ENCODE measurements around the gene DHH. TPM values are rescaled to one million over a fixed set of nuclear protein-coding genes. Genes with fewer than 3 reads are reported as not detected.

DHH gene
- total and polyA plus RNA-seq, 10 of the 15 experiments (the other 5 are each of a cell fraction or from before 2014, with no cell fraction given): 0.01 TPM; not detected in 9

DNA sequence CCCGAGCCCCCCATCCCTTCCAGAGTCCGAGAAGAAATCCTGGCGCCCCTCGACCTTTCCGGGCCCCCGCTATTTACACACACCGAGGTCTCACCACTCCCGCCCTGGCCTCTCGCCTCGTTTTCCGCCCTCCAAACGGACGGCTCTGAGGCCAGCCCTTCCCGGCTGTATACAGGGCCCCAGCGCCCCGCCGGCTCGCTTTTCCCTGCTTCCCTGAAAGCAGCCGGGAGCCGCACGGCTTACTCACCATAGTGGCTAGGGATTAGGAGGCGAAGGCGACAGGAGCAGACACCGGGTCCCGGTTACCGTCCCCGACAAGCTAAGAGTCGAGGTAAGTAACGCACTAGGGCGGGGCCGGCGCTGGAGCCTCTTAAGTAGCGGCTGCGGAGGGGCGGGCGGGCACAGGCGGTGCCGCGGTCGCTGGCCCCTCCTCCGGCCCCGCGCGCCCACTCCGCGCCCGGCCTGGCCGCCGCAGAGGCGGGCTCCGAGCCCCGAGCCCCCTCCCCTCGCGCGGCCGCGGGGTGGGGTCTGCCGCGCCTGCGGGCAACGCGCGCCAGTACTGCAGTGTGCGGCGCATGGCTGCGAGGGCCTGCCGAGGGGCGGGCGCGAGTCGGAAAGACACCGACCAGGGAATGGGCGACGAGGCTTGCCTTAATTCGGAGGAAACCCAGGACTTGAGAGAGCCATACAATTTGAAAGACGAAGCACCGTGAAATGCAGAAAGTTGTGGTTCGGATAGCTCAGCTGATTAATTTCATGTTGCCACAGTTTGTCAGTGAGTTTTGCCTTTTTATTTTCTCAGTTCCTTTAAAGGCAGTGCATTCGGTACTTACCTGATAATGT is 36.7 kb upstream of the DHH start, which contains the start of gene TUBA1B (continued):
- TF ChIP-seq, protein P1, sequence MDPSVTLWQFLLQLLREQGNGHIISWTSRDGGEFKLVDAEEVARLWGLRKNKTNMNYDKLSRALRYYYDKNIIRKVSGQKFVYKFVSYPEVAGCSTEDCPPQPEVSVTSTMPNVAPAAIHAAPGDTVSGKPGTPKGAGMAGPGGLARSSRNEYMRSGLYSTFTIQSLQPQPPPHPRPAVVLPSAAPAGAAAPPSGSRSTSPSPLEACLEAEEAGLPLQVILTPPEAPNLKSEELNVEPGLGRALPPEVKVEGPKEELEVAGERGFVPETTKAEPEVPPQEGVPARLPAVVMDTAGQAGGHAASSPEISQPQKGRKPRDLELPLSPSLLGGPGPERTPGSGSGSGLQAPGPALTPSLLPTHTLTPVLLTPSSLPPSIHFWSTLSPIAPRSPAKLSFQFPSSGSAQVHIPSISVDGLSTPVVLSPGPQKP (IDR thresholded peaks at IDR 0.05; ENCODE audit: low read depth, low read length): no peak
- TF ChIP-seq RCOR1 (conservative IDR thresholded peaks at IDR 0.05; ENCODE audit: low read depth, low read length): no peak
- TF ChIP-seq MXI1 (IDR thresholded peaks at IDR 0.05; ENCODE audit: low read depth, low read length): peak; percentile 85
- TF ChIP-seq CHD2 (IDR thresholded peaks at IDR 0.05; ENCODE audit: borderline replicate concordance, low read depth, low read length): no peak
- no peak for TF ChIP-seq PAX8 (IDR thresholded peaks at IDR 0.05)
- TF ChIP-seq CHD4 (IDR thresholded peaks at IDR 0.05): no peak
- peak; percentile 88 for TF ChIP-seq ZNF687 (IDR thresholded peaks at IDR 0.05)
- TF ChIP-seq SKIL (IDR thresholded peaks at IDR 0.05; ENCODE audit: low read depth, poor library complexity, severe bottlenecking): no peak
- peak; percentile 57; the same call in 1 of the 2 replicates for TF ChIP-seq NFYB (IDR thresholded peaks at IDR 0.05; ENCODE audit: insufficient read depth, low read depth, low read length)
- TF ChIP-seq, protein P2, sequence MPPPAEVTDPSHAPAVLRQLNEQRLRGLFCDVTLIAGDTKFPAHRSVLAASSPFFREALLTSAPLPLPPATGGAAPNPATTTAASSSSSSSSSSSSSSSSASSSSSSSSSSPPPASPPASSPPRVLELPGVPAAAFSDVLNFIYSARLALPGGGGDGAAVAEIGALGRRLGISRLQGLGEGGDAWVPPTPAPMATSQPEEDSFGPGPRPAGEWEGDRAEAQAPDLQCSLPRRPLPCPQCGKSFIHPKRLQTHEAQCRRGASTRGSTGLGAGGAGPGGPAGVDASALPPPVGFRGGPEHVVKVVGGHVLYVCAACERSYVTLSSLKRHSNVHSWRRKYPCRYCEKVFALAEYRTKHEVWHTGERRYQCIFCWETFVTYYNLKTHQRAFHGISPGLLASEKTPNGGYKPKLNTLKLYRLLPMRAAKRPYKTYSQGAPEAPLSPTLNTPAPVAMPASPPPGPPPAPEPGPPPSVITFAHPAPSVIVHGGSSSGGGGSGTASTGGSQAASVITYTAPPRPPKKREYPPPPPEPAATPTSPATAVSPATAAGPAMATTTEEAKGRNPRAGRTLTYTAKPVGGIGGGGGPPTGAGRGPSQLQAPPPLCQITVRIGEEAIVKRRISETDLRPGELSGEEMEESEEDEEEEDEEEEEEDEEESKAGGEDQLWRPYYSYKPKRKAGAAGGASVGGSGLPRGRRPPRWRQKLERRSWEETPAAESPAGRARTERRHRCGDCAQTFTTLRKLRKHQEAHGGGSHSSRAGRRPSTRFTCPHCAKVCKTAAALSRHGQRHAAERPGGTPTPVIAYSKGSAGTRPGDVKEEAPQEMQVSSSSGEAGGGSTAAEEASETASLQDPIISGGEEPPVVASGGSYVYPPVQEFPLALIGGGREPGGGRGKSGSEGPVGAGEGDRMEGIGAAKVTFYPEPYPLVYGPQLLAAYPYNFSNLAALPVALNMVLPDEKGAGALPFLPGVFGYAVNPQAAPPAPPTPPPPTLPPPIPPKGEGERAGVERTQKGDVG (CRISPR knock-in tag; IDR thresholded peaks at IDR 0.05): no peak
- TF ChIP-seq GABPA (IDR thresholded peaks at IDR 0.05; ENCODE audit: low read depth): no peak
- TF ChIP-seq ATF7 (IDR thresholded peaks at IDR 0.05; ENCODE audit: low read depth): no peak; the same call in 1 of the 2 replicates
- TF ChIP-seq BACH1 (IDR thresholded peaks at IDR 0.05; ENCODE audit: borderline replicate concordance): peak; percentile 67; the same call in 1 of the 2 replicates
- peak; percentile 99 for TF ChIP-seq PML (IDR thresholded peaks at IDR 0.05; ENCODE audit: low read length)
- peak; percentile 69 for TF ChIP-seq NBN (IDR thresholded peaks at IDR 0.05)
